Ectodermal cell (in vitro differentiated cells): ENCODE measurements around the gene DAB1. TPM values are rescaled to one million over a fixed set of nuclear protein-coding genes. Genes with fewer than 3 reads are reported as not detected.
A peak's percentile ranks its signal among the peaks of the same experiment; 100 is the strongest.

ENCODE experiments used
- H3K27ac ChIP-seq: 2 replicates; pipeline ENCODE4 v1.7.0; 2013; ENCODE audit warnings: mild to moderate bottlenecking, low read depth, low read length; ENCODE audit not compliant: insufficient read depth, poor library complexity, severe bottlenecking
- H3K27me3 ChIP-seq: 2 replicates; pipeline ENCODE4 v1.7.0; 2013; ENCODE audit warnings: mild to moderate bottlenecking, low read length; ENCODE audit not compliant: insufficient read depth, control insufficient read depth, poor library complexity, severe bottlenecking
- H3K36me3 ChIP-seq: one replicate; pipeline ENCODE4 v1.7.0; 2013; ENCODE audit warnings: low read length; ENCODE audit not compliant: control insufficient read depth, insufficient read depth
- H3K4me1 ChIP-seq: one replicate; pipeline ENCODE4 v1.7.0; 2013; ENCODE audit warnings: low read length; ENCODE audit not compliant: control insufficient read depth, insufficient read depth
- H3K4me3 ChIP-seq: 2 replicates; pipeline ENCODE4 v1.7.0; 2013; ENCODE audit warnings: low read depth, low read length, control low read depth; ENCODE audit not compliant: insufficient read depth
- H3K9me3 ChIP-seq: 2 replicates; pipeline ENCODE4 v1.7.0; 2013; ENCODE audit warnings: mild to moderate bottlenecking, low read length, moderate library complexity; ENCODE audit not compliant: control insufficient read depth
- WGBS, 2 experiments: methylation state at CpG; one replicate each; pipeline ENCODE4 v1.1.7; 2013; ENCODE audit warnings: missing lambda C conversion rate in 2 of 2; 5-methylcytosine and 5-hydroxymethylcytosine counted together
- polyA plus RNA-seq, 4 experiments: library from polyadenylated mRNA; stranded (reverse); fragments of 50-300 nt; gene quantifications; one replicate each; pipeline ENCODE4 v1.2.3, GENCODE V29; 2013

Gene DAB1
- polyA plus RNA-seq (2013, experiment 1 of 4): 7.1 TPM
- 7.9 TPM for polyA plus RNA-seq (2013, experiment 2 of 4)
- 6.4 TPM for polyA plus RNA-seq (2013, experiment 3 of 4)
- 7.7 TPM for polyA plus RNA-seq (2013, experiment 4 of 4)

DNA sequence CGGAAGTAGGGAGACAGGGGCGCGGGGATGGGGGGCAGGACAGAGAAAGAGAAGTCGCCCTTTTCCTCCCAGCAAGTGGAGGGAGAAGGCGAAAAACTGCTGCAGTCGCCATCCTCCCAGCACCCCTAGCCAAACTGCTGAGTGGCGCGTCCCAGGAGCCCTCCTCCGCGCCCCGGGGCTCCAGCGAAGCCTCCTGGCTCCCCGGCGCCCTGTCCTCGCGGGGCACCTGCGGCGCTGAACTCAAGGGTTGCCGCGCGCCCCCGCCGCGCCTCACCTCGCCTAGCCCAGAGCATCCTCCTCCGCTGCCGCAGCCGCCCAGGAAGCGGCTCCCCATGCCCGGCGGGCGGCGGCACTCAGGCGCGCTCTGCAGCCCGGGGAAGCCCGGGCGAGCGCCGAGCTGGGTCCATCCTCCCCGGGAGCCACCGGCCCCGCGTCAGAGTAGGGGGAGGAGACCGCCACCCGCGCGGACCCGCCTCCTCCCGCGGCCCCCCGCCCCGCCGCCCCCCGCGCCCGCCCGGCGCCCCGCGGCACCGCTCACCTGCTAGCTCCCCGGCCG, at the start of gene DAB1:
Gene DAB1, minus strand, starts transcription at position 405 of the 556 bp plus-strand sequence. CDS start 133,030 bp downstream, outside the sequence.
- peak within 1 kb of the TSS; percentile 50 for H3K4me3 ChIP-seq
- no peak within 1 kb of the TSS for H3K27ac ChIP-seq
- no peaks in the 10 kb centered on the region for H3K9me3 ChIP-seq
- peaks cover 4% of the 10 kb centered on the region for H3K4me1 ChIP-seq
- WGBS, 2 experiments: 0% methylated on average over 64 of the region's 64 CpGs
- no peaks in the 10 kb centered on the region for H3K36me3 ChIP-seq
- peaks cover 68% of the 10 kb centered on the region for H3K27me3 ChIP-seq

DNA sequence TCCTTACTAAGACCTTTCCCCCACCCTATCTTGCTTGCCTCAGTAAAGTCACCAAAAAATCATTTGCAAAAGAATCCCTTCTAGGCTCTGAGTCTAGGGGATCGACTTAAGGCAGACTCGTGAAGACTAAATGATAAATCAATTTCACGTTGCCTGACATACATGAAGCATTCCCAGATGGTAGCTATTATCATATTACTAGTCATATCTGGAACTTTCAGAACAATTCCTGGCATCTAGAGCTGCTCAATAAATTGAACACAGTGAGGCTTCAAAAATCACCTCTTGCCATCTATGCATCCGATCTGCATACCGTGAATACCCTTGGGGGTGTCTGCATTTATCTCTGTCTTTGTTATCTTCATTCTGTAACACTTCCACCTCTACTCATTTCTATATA, 49.6 kb upstream of the DAB1 start:
- Histone ChIP-seq H3K27me3 (no peaks in the 10 kb centered on the region), H3K4me3 (no peak overlapping the region), H3K27ac (no peak overlapping the region), H3K9me3 (no peaks in the 10 kb centered on the region), H3K4me1 (no peaks in the 10 kb centered on the region), H3K36me3 (no peaks in the 10 kb centered on the region)
- WGBS, 2 experiments: 93 to 94% methylated on average over 5 of the region's 5 CpGs

DNA sequence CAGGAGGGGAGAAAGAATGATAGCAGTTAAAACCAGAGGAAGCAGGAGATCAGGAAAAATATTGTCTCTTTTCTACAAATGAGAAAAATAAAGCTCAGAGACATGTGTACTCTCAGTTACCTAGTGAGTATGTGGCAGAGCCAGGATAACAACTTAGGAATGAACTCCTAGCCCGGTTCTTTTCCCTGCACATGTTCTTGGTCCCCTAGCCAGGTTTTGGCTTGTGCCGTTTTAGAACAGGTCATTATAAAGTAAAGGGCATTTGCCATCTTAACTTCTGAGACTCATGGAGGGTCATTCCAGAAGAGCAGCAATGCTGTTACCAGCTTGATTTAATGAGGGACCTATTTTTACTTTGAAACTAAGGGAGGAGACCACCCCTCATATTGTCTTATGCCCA, 48.1 kb upstream of the DAB1 start:
- H3K9me3 ChIP-seq: no peaks in the 10 kb centered on the region
- H3K4me3 ChIP-seq: no peak overlapping the region
- H3K36me3 ChIP-seq: no peaks in the 10 kb centered on the region
- H3K27me3 ChIP-seq: no peaks in the 10 kb centered on the region
- H3K27ac ChIP-seq: no peak overlapping the region
- WGBS, 2 experiments: 97 to 98% methylated on average over 2 of the region's 2 CpGs
- H3K4me1 ChIP-seq: no peaks in the 10 kb centered on the region

DNA sequence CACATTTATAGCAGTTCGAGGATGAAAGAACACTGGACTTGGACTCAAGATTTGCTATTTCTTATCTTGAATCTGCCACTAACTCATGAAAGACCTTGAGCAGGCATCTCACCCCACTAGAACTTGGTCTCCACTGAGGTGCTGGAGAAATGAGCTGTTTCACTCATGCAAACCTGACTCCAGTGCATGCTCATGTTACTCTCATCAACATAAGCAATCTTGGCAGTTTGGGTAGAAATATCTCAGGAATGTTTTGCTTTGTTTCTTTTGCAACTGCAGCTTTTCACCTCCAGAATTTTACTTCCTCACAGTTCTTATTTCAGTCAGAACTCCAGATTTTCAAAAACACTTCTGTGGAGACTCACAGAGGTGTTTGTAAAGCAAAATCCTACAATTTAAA, 46.2 kb upstream of the DAB1 start:
- no peak overlapping the region for H3K4me3 ChIP-seq
- no peak overlapping the region for H3K27ac ChIP-seq
- H3K4me1 ChIP-seq: no peaks in the 10 kb centered on the region
- WGBS, 2 experiments: 93 to 100% methylated on average over 1 of the region's 1 CpG
- no peaks in the 10 kb centered on the region for H3K27me3 ChIP-seq
- no peaks in the 10 kb centered on the region for H3K9me3 ChIP-seq
- H3K36me3 ChIP-seq: no peaks in the 10 kb centered on the region

DNA sequence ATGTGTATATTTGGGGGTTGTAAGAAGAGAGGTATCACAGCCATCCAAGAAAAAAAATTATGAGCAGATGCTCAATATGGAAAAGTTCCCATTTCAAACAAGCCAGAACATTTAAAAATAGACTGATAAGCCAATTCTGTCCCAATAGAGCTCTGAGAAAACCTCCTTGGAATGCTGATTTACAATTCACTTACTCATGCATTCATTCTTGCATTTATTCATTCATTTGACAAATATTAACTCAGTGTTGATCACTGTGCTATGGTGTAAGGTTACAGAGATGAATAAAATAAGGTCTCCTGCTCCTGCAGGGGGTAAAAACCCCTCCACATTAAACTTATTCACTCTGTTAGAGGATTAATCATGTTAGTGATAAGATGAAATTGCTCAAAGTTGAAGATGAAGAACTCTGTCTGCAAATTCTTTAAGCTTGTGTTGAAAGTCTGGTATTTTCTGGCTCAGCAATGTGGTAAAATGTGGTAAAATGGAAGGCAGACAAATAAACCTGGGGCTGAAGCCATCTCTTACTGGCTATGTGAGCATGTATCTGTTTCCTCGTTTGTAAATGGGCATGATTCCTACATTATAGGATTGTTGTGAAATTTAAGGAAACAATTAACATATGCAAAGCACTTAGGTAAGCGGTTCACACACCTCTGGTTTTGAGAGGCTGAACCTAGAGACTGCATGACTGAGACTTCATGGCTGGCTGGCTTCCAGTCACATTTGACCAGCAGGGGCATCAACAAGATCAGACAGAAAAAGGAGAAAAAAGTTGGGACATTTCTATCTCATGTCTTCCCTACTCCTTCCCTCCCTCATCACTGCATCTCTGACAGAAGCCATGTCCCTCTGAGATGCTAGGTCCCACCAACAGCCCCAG, 45.0 kb upstream of the DAB1 start:
- no peak overlapping the region for H3K4me3 ChIP-seq
- H3K4me1 ChIP-seq: no peaks in the 10 kb centered on the region
- H3K9me3 ChIP-seq: no peaks in the 10 kb centered on the region
- no peak overlapping the region for H3K27ac ChIP-seq
- H3K36me3 ChIP-seq: no peaks in the 10 kb centered on the region
- WGBS, 2 experiments: 90% methylated on average over 2 of the region's 2 CpGs
- H3K27me3 ChIP-seq: no peaks in the 10 kb centered on the region

DNA sequence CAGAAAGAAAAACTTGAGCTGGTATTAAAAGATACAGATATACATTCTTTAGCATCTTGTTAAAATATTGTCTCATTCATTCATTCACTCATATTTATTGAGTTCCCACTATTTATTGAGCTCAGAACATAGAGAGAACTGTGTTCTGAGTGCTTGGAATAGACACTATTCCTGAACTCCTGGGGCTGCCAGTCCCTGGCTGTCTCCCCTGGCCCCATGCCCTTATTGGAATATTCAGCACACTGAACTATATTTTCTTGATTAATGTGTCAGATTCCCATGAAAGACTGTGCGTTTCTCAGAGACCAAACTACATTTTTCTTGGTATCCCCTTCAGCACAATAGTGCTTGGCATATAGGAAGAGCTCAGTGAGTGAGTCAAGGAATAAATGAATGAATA, 44.0 kb upstream of the DAB1 start:
- Histone ChIP-seq H3K4me1 (no peaks in the 10 kb centered on the region), H3K27me3 (no peaks in the 10 kb centered on the region), H3K4me3 (no peak overlapping the region), H3K27ac (no peak overlapping the region), H3K9me3 (no peaks in the 10 kb centered on the region), H3K36me3 (no peaks in the 10 kb centered on the region)
- WGBS, 2 experiments: 94 to 100% methylated on average over 1 of the region's 1 CpG

DNA sequence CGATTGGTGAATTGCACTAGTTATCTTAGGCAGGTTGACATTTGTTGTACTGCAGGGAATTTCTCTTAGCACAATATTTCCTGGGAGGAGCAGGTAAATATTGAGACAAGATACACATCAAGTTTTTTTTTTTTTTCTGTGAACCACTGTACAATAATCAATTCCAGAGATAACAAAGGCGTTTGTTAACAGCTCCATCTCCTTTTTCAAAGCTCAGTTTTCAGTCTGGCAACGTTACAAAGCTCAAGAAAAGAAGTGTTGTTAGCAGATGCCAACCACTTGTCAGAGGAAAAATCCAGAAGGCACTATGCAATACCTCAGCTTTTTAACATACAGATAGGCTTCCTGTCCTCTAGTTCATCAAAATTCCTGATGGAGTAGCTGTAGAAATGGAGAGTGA, 40.9 kb upstream of the DAB1 start:
- Histone ChIP-seq H3K36me3 (no peaks in the 10 kb centered on the region), H3K27ac (no peak overlapping the region), H3K9me3 (no peaks in the 10 kb centered on the region), H3K27me3 (no peaks in the 10 kb centered on the region), H3K4me1 (no peaks in the 10 kb centered on the region), H3K4me3 (no peak overlapping the region)
- WGBS, 2 experiments: 80 to 86% methylated on average over 3 of the region's 3 CpGs

DNA sequence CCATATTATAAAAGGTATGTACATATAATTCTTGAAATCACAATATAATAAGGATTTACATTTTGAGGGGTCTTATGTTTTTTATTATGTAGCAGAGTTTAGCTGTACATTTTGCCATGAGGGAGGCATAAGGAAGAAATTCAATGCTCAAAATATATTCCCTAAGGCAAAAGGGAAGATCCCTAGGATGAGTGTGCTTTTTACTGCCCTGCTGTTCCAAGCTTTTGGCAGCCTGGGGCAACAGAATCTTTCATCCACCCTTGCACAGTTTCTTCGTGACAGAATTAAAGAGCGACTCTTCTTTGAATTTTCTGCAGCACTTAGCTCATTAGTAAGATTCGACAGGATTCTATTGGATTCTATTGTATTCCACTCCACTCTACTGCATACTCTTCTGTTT, 39.5 kb upstream of the DAB1 start:
- H3K27ac ChIP-seq: no peak overlapping the region
- H3K4me3 ChIP-seq: no peak overlapping the region
- no peaks in the 10 kb centered on the region for H3K27me3 ChIP-seq
- H3K4me1 ChIP-seq: no peaks in the 10 kb centered on the region
- H3K9me3 ChIP-seq: no peaks in the 10 kb centered on the region
- WGBS, 2 experiments: 92 to 94% methylated on average over 3 of the region's 3 CpGs
- no peaks in the 10 kb centered on the region for H3K36me3 ChIP-seq

DNA sequence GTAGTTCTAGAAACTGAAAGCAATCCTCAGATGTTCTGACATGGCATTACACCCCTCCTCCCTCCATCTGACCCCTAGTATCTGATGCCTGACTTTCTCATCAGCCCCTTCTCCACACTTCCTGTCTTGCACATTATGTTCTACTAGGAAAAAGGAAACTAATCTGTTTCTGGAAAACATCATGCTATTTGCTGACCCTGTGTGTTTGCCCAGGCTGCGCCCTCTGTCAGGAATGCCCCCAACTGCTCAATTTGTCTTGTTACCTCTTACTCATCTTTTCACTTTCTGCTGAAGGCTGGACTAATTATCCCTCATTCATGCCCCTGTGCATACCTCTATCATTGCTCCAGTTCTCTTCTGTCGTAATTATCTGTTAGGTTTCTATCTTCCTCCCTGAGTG, 37.5 kb upstream of the DAB1 start:
- 91 to 95% methylated on average over 2 of the region's 2 CpGs for WGBS, 2 experiments

DNA sequence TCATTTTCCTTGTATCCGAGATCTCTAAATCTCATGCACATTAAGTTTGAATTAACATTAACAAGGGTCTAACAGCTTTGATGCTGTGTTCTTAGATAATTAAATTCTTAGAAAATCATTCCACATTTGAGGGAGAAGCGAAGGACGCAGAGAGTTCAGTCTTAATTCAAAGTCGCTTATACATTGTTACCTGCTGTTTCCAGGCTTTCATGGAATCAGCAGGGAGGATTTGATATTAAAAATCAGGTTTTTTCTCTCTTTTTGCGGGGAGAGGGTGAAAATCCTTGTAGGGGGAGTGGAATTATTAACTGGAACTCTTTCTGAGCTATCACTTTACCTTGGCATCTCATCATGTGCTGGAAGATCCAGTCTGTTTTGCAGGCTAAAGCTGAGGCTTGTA, 27.7 kb upstream of the DAB1 start:
- Histone ChIP-seq H3K27me3 (peaks cover 24% of the 10 kb centered on the region), H3K4me3 (no peak overlapping the region), H3K9me3 (no peaks in the 10 kb centered on the region), H3K27ac (no peak overlapping the region), H3K4me1 (no peaks in the 10 kb centered on the region), H3K36me3 (no peaks in the 10 kb centered on the region)
- 34 to 50% methylated on average over 3 to 4 of the region's 5 CpGs for WGBS, 2 experiments

More for the DNA sequence above, 37.5 kb upstream of the DAB1 start:
- Histone ChIP-seq H3K27me3 (no peaks in the 10 kb centered on the region), H3K27ac (no peak overlapping the region), H3K36me3 (no peaks in the 10 kb centered on the region), H3K9me3 (no peaks in the 10 kb centered on the region), H3K4me1 (no peaks in the 10 kb centered on the region), H3K4me3 (no peak overlapping the region)
